HepG2 (cell line): Measurements from ENCODE around the gene KDM7A. TPM values are rescaled to one million over a fixed set of nuclear protein-coding genes. Genes with fewer than 3 reads are reported as not detected.

Experiments used
- CBX2 ChIP-seq, 2 experiments: fragments of 200-600 bp in 1 of 2; sonication (generic); formaldehyde crosslinking in 1 of 2; IDR thresholded peaks; 2 replicates each; pipeline versions ENCODE4 v1.7.0 to v1.8.1; 2018 to 2022; ENCODE audit warnings: low read depth in 2 of 2, low read length in 1 of 2, mild to moderate bottlenecking in 1 of 2, missing genetic modification reagents in 1 of 2
- DR1 ChIP-seq: sonication (generic); formaldehyde crosslinking; IDR thresholded peaks from 2 replicates; pipeline ENCODE4 v1.8.0; 2021; ENCODE audit warnings: mild to moderate bottlenecking, missing genetic modification reagents, inconsistent platforms
- NFE2L1 ChIP-seq: sonication (generic); formaldehyde crosslinking; IDR thresholded peaks from 2 replicates; pipeline ENCODE4 v1.4.0; 2020; ENCODE audit warnings: missing genetic modification reagents, mild to moderate bottlenecking, borderline replicate concordance
- PAF1 ChIP-seq: IDR thresholded peaks from 2 replicates; pipeline ENCODE4 v1.6.1; 2016; ENCODE audit warnings: missing genetic modification reagents, missing compliant biosample characterization
- PPARG ChIP-seq: conservative IDR thresholded peaks from 2 replicates; pipeline ENCODE4 v1.6.1; 2016; ENCODE audit warnings: missing biosample characterization, missing genetic modification reagents
- RBFOX2 ChIP-seq: fragments of 200-400 bp; formaldehyde crosslinking; IDR thresholded peaks from 2 replicates; pipeline ENCODE4 v1.6.1; 2017; ENCODE audit warnings: low read depth, mild to moderate bottlenecking, low read length
- SMYD3 ChIP-seq: sonication (generic); formaldehyde crosslinking; IDR thresholded peaks from 2 replicates; pipeline ENCODE4 v1.8.1; 2023; ENCODE audit warnings: mild to moderate bottlenecking, missing genetic modification reagents
- SP5 ChIP-seq: IDR thresholded peaks from 2 replicates; pipeline ENCODE4 v1.6.1; 2016; ENCODE audit warnings: low read depth, borderline replicate concordance
- ZC3H13 ChIP-seq: sonication (generic); formaldehyde crosslinking; IDR thresholded peaks from 2 replicates; pipeline ENCODE4 v1.8.1; 2023; ENCODE audit warnings: mild to moderate bottlenecking, missing genetic modification reagents, moderate library complexity
- ZMAT3 ChIP-seq: sonication (generic); formaldehyde crosslinking; conservative IDR thresholded peaks from 2 replicates; pipeline ENCODE4 v1.7.0; 2021; ENCODE audit warnings: missing genetic modification reagents
- ZNF205 ChIP-seq: IDR thresholded peaks from 2 replicates; pipeline ENCODE4 v1.6.1; 2018; ENCODE audit warnings: missing biosample characterization, missing genetic modification reagents
- ZNF253 ChIP-seq: sonication (generic); formaldehyde crosslinking; IDR thresholded peaks from 2 replicates; pipeline ENCODE4 v1.8.0; 2022; ENCODE audit warnings: mild to moderate bottlenecking, missing genetic modification reagents, borderline replicate concordance
- ZNF367 ChIP-seq: sonication (generic); formaldehyde crosslinking; IDR thresholded peaks from 2 replicates; pipeline ENCODE4 v1.4.0; 2020; ENCODE audit warnings: missing genetic modification reagents, borderline replicate concordance
- polyA plus RNA-seq, 8 experiments: library from polyadenylated mRNA; depleted of rRNA in 3 of 8; stranded (reverse) in 7 of 8; unstranded in 1 of 8; fragments of >200 nt; fragmentation: Illumina TruSeq in 4 of 8; extraction: Trizol in 4 of 8; gene quantifications; 2 replicates each; pipeline versions ENCODE4 v1.2.1 to v1.2.3, GENCODE V29; 2011 to 2016; ENCODE audit warnings: low read depth in 4 of 8, missing spikeins in 1 of 8, mixed read lengths in 1 of 8; ENCODE audit not compliant: insufficient read depth in 1 of 8
- total RNA-seq, 5 experiments: library from RNA; depleted of rRNA; stranded (reverse); fragments of >200 nt; fragmentation: Illumina TruSeq; extraction: Trizol; gene quantifications; 2 replicates each; pipeline ENCODE4 v1.2.3, GENCODE V29; 2016; ENCODE audit warnings: low read depth in 1 of 5
- TF ChIP-seq, protein P1 (sequence below), 2 experiments: sonication (generic) in 1 of 2; formaldehyde crosslinking in 1 of 2; IDR thresholded peaks; 2 replicates each; pipeline versions ENCODE4 v1.5.1 to v1.6.1; 2011 to 2020; ENCODE audit warnings: borderline replicate concordance in 1 of 2, low read depth in 1 of 2, low read length in 1 of 2, mild to moderate bottlenecking in 1 of 2, missing genetic modification reagents in 1 of 2, moderate library complexity in 1 of 2
- TF ChIP-seq, protein P2 (sequence below): sonication (generic); formaldehyde crosslinking; IDR thresholded peaks from 2 replicates; pipeline ENCODE4 v1.4.0; 2020; ENCODE audit warnings: missing genetic modification reagents
- TF ChIP-seq, protein P3 (sequence below): sonication (generic); formaldehyde crosslinking; IDR thresholded peaks from 2 replicates; pipeline ENCODE4 v1.4.0; 2020; ENCODE audit warnings: missing genetic modification reagents
- TF ChIP-seq, protein P4 (sequence below), 2 experiments: IDR thresholded peaks; 2 replicates each; pipeline ENCODE4 v1.6.1; 2011 to 2012; ENCODE audit warnings: low read length in 2 of 2, borderline replicate concordance in 1 of 2, low read depth in 1 of 2, mild to moderate bottlenecking in 1 of 2, moderate library complexity in 1 of 2
- TF ChIP-seq, protein P5 (sequence below): sonication (generic); formaldehyde crosslinking; IDR thresholded peaks from 2 replicates; pipeline ENCODE4 v1.5.0; 2020; ENCODE audit warnings: missing genetic modification reagents

KDM7A gene
- total and polyA plus RNA-seq, 2 of the 13 experiments (the other 11 are each of a cell fraction or from before 2014, with no cell fraction given), result 10.8 to 16.8 TPM

DNA sequence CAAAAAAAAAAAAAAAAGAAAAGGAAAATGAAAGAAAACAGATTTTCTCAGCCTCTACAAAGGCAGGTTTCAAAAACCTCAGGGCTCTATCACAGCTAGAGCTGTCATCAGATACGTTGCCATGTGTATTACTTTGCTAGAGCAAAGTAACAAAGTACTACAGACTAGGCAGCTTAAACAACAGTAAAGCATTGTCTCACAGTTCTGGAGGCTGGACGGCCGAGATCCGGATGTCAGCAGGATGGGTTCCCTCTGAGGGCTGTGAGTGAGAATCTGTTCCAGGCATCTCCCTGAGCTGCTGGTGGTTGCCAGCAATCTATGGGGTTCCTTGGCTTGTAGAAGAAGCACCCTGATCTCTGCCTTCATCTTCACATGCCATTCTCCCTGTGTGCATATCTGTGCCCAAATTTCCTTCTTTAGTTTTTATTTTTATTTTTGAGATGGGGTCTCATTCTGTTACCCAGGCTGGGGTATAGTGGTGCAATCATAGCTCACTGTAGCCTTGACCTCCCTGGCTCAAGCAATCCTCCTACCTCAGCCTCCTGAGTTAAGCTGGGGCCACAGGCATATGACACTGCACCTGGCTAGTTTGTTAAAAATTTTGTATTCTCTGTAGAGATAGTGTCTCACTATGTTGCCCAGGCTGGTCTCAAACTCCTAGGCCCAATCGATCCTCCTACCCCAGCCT, 48.9 kb upstream of the KDM7A start (continued):
- TF ChIP-seq, protein P1, sequence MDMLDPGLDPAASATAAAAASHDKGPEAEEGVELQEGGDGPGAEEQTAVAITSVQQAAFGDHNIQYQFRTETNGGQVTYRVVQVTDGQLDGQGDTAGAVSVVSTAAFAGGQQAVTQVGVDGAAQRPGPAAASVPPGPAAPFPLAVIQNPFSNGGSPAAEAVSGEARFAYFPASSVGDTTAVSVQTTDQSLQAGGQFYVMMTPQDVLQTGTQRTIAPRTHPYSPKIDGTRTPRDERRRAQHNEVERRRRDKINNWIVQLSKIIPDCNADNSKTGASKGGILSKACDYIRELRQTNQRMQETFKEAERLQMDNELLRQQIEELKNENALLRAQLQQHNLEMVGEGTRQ (IDR thresholded peaks at IDR 0.05; ENCODE audit: low read depth, low read length), result no peak
- TF ChIP-seq, protein P1 (CRISPR knock-in tag; IDR thresholded peaks at IDR 0.05; ENCODE audit: borderline replicate concordance), result no peak
- TF ChIP-seq ZNF253 (CRISPR knock-in tag) (no peak), ZC3H13 (no peak), DR1 (CRISPR knock-in tag) (no peak), SP5 (CRISPR knock-in tag) (no peak), NFE2L1 (CRISPR knock-in tag) (no peak), PPARG (CRISPR knock-in tag) (no peak), ZMAT3 (no peak), ZNF205 (CRISPR knock-in tag) (no peak), PAF1 (CRISPR knock-in tag) (no peak), ZNF367 (CRISPR knock-in tag) (no peak), CBX2 (IDR thresholded peaks at IDR 0.05; ENCODE audit: low read depth, low read length) (no peak), CBX2 (CRISPR knock-in tag; IDR thresholded peaks at IDR 0.05; ENCODE audit: low read depth) (no peak), SMYD3 (no peak), RBFOX2 (no peak)
- TF ChIP-seq, protein P2, sequence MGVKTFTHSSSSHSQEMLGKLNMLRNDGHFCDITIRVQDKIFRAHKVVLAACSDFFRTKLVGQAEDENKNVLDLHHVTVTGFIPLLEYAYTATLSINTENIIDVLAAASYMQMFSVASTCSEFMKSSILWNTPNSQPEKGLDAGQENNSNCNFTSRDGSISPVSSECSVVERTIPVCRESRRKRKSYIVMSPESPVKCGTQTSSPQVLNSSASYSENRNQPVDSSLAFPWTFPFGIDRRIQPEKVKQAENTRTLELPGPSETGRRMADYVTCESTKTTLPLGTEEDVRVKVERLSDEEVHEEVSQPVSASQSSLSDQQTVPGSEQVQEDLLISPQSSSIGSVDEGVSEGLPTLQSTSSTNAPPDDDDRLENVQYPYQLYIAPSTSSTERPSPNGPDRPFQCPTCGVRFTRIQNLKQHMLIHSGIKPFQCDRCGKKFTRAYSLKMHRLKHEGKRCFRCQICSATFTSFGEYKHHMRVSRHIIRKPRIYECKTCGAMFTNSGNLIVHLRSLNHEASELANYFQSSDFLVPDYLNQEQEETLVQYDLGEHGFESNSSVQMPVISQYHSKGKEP (CRISPR knock-in tag), result no peak
- TF ChIP-seq, protein P3, sequence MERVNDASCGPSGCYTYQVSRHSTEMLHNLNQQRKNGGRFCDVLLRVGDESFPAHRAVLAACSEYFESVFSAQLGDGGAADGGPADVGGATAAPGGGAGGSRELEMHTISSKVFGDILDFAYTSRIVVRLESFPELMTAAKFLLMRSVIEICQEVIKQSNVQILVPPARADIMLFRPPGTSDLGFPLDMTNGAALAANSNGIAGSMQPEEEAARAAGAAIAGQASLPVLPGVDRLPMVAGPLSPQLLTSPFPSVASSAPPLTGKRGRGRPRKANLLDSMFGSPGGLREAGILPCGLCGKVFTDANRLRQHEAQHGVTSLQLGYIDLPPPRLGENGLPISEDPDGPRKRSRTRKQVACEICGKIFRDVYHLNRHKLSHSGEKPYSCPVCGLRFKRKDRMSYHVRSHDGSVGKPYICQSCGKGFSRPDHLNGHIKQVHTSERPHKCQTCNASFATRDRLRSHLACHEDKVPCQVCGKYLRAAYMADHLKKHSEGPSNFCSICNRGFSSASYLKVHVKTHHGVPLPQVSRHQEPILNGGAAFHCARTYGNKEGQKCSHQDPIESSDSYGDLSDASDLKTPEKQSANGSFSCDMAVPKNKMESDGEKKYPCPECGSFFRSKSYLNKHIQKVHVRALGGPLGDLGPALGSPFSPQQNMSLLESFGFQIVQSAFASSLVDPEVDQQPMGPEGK (CRISPR knock-in tag), result no peak
- TF ChIP-seq, protein P4, sequence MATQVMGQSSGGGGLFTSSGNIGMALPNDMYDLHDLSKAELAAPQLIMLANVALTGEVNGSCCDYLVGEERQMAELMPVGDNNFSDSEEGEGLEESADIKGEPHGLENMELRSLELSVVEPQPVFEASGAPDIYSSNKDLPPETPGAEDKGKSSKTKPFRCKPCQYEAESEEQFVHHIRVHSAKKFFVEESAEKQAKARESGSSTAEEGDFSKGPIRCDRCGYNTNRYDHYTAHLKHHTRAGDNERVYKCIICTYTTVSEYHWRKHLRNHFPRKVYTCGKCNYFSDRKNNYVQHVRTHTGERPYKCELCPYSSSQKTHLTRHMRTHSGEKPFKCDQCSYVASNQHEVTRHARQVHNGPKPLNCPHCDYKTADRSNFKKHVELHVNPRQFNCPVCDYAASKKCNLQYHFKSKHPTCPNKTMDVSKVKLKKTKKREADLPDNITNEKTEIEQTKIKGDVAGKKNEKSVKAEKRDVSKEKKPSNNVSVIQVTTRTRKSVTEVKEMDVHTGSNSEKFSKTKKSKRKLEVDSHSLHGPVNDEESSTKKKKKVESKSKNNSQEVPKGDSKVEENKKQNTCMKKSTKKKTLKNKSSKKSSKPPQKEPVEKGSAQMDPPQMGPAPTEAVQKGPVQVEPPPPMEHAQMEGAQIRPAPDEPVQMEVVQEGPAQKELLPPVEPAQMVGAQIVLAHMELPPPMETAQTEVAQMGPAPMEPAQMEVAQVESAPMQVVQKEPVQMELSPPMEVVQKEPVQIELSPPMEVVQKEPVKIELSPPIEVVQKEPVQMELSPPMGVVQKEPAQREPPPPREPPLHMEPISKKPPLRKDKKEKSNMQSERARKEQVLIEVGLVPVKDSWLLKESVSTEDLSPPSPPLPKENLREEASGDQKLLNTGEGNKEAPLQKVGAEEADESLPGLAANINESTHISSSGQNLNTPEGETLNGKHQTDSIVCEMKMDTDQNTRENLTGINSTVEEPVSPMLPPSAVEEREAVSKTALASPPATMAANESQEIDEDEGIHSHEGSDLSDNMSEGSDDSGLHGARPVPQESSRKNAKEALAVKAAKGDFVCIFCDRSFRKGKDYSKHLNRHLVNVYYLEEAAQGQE (IDR thresholded peaks at IDR 0.05; ENCODE audit: borderline replicate concordance in 1 of 2, low read depth in 1 of 2, low read length in 2 of 2), result no peak
- TF ChIP-seq, protein P5, sequence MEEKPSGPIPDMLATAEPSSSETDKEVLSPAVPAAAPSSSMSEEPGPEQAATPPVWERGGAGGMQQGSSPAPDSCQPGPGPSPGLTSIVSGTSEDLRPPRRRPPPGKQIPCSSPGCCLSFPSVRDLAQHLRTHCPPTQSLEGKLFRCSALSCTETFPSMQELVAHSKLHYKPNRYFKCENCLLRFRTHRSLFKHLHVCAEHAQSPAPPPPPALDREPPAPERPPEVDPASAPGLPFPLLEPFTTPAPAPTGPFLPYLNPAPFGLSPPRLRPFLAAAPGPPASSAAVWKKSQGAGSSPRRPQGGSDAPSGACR (CRISPR knock-in tag), result no peak
